BLaER1 (cell line): ENCODE data around the gene CDC25B.

ENCODE experiments used
- H3K27ac ChIP-seq: shearing (Covaris generic); formaldehyde crosslinking; 2 replicates; pipeline ENCODE4 v1.8.1; 2022
- H3K27me3 ChIP-seq: shearing (Covaris generic); formaldehyde crosslinking; 2 replicates; pipeline ENCODE4 v1.8.1; 2022
- H3K36me3 ChIP-seq: shearing (Covaris generic); formaldehyde crosslinking; 2 replicates; pipeline ENCODE4 v1.8.1; 2022
- H3K4me1 ChIP-seq: shearing (Covaris generic); formaldehyde crosslinking; 2 replicates; pipeline ENCODE4 v1.8.1; 2022
- H3K4me2 ChIP-seq: shearing (Covaris generic); formaldehyde crosslinking; 2 replicates; pipeline ENCODE4 v1.8.1; 2022
- H3K4me3 ChIP-seq: shearing (Covaris generic); formaldehyde crosslinking; 2 replicates; pipeline ENCODE4 v1.8.1; 2022
- H3K9ac ChIP-seq: shearing (Covaris generic); formaldehyde crosslinking; 2 replicates; pipeline ENCODE4 v1.8.1; 2022
- H3K9me3 ChIP-seq: shearing (Covaris generic); formaldehyde crosslinking; 2 replicates; pipeline ENCODE4 v1.8.1; 2022
- H4K20me1 ChIP-seq: shearing (Covaris generic); formaldehyde crosslinking; 2 replicates; pipeline ENCODE4 v1.8.1; 2022
- Cebpa-rat ChIP-seq: shearing (Covaris generic); IDR thresholded peaks from 2 replicates; pipeline ENCODE4 v1.8.1; 2022

Gene CDC25B

DNA sequence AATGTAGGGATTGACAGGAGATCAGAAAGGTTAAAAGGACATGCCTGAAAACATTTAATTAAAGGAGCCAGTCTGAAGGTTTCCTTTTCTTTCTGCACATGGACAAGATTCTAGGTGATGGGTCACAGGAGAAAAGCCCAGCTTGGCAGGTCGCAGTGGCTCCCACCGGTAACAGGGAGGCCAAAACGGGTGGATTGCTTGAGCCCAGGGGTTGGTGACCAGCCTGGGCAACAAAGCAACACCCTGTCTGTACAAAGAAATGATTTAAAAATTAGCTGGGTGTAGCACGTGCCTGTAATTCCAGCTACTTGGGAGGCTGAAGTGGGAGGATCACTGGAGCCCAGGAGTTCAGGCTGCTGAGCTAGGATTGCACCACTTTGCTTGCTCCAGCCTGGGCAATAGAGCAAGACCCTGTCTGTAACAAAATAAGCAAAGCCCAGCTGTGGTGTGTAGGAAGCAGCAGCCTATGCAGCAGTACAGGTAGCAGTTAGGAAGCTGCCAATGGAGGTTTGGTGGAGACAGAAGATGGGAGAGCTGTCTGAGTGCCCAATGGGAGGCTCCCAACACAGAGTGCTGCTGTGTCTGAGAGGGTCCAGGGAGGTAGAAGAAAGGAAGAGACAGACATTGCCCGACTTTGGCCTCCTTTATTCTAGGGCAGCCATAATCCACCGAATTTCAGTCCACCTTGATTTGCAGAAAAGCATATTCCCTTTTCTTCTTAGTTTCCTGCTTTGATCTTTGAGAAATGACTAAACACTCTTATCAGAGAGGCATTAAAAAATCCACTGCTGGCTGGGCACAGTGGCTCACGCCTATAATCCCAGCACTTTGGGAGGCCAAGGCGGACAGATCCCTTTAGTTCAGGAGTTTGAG, 17.1 kb downstream of the CDC25B start:
- H3K4me3 ChIP-seq = no peak overlapping the region
- no peaks in the 10 kb centered on the region for H4K20me1 ChIP-seq
- no peak overlapping the region for H3K9ac ChIP-seq
- no peak overlapping the region for H3K4me2 ChIP-seq
- TF ChIP-seq Cebpa-rat = no peak
- no peak overlapping the region for H3K27ac ChIP-seq
- no peaks in the 10 kb centered on the region for H3K9me3 ChIP-seq
- no peaks in the 10 kb centered on the region for H3K36me3 ChIP-seq
- peaks cover 33% of the 10 kb centered on the region for H3K4me1 ChIP-seq
- H3K27me3 ChIP-seq = no peaks in the 10 kb centered on the region

DNA sequence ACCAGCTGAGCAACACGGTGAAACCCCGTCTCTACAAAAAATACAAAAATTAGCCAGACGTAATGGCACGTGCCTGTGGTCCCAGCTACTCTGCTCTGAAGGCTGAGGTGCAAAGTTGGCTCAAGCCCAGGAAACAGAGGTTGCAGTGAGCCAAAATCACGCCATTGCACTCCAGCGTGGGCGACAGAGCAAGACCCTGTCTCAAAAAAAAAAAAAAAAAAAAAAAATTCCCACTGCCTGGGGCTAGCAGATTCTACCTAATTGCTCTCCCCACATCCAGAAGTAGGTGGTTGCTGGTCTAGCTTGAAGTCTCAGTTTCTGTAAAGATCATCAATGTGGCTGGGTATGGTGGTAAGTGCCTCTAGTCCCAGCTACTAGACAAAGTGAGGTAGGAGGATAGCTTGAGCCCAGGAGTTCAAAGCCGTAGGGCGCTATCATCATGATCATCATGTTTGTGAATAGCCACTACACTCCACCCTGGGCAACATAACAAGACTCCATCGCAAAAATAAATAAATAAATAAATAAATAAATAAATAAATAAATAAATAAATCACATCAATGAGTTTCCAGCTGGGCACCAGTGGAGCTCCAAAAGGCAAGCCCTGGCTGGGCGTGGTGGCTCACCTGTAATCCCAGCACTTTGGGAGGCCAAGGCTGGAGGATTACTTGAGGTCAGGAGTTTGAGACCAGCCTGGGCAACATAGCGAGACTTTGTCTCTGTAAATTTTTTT, 17.9 kb downstream of the CDC25B start:
- no peak overlapping the region for H3K9ac ChIP-seq
- no peak overlapping the region for H3K27ac ChIP-seq
- H3K4me1 ChIP-seq = peaks cover 41% of the 10 kb centered on the region

DNA sequence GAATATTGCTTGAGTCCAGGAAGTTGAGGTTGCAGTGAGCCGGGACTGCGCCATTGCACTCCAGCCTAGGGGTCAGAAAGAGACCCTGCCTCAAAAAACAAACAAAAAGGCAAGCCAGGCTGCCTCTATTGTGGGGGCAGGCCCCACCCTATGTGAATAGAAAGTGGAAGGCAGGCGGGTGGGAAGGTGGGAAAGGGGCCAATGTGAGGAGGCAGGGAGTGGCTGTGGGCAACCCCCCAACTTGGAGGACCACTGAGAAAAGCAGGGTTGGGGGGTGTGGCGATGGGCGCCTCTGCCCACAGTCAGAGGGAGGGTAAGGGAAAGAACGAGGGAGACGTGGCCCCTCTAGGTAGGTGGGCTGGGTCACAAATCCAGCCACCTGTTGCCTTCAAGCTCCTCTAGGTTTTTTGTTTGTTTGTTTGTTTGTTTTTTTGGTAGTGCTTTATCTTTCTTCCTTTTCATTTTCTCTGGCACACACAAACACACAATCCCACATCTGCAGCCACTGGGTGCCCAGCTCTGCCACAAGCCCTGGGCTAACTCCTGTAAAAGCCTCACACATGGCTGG, 18.9 kb downstream of the CDC25B start:
- TF ChIP-seq Cebpa-rat = no peak
- Histone ChIP-seq H3K4me1 (peaks cover 50% of the 10 kb centered on the region), H3K9me3 (no peaks in the 10 kb centered on the region), H3K4me3 (no peak overlapping the region), H4K20me1 (no peaks in the 10 kb centered on the region), H3K27ac (no peak overlapping the region), H3K9ac (no peak overlapping the region), H3K4me2 (no peak overlapping the region), H3K36me3 (no peaks in the 10 kb centered on the region), H3K27me3 (no peaks in the 10 kb centered on the region)

More for the DNA sequence above, 17.9 kb downstream of the CDC25B start:
- TF ChIP-seq Cebpa-rat = no peak
- Histone ChIP-seq H3K4me3 (no peak overlapping the region), H3K36me3 (no peaks in the 10 kb centered on the region), H4K20me1 (no peaks in the 10 kb centered on the region), H3K27me3 (no peaks in the 10 kb centered on the region), H3K4me2 (no peak overlapping the region), H3K9me3 (no peaks in the 10 kb centered on the region)

DNA sequence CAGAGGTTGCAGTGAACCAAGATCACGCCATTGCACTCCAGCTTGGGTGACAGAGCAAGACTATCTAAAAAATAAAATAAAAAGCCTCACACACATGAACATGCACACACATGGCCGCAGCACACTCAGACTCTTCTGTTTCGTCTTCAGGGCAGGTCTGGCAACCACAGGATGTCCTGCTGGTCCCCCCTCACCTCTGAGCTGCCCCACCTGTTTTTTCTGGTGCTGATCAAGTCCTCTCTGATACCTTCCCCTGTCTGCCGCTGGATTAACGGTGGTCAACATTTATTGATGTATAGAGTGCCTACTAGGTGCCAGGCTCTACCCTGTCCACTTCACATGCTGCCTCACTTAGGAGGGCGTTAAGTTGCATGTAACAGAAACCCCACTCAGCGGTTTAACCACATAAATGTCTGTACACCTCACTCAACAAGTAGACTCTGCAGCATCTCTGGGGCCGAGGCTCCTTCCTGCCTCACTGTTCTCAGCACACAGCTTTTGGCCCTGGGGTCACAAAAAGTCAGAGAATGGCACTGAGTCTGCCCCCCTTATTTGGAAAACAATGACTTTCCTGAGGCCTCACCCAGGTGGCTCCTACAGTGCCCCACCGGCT, 19.7 kb downstream of the CDC25B start:
- H4K20me1 ChIP-seq = no peaks in the 10 kb centered on the region
- H3K4me3 ChIP-seq = no peak overlapping the region
- H3K36me3 ChIP-seq = no peaks in the 10 kb centered on the region
- H3K27ac ChIP-seq = no peak overlapping the region
- TF ChIP-seq Cebpa-rat = no peak
- no peaks in the 10 kb centered on the region for H3K27me3 ChIP-seq
- H3K9me3 ChIP-seq = no peaks in the 10 kb centered on the region
- H3K4me2 ChIP-seq = peak overlapping the region; percentile 44
- no peak overlapping the region for H3K9ac ChIP-seq
- peaks cover 50% of the 10 kb centered on the region for H3K4me1 ChIP-seq

GRCh38 chr20:3818155-3819151, 22.3 kb downstream of the CDC25B start:
- peak overlapping the region; percentile 67 for H3K4me2 ChIP-seq
- H3K4me3 ChIP-seq = no peak overlapping the region
- peaks cover 45% of the 10 kb centered on the region for H3K4me1 ChIP-seq
- H4K20me1 ChIP-seq = no peaks in the 10 kb centered on the region
- no peaks in the 10 kb centered on the region for H3K27me3 ChIP-seq
- no peak for TF ChIP-seq Cebpa-rat
- H3K9me3 ChIP-seq = no peaks in the 10 kb centered on the region
- no peak overlapping the region for H3K9ac ChIP-seq
- peaks cover 14% of the 10 kb centered on the region for H3K36me3 ChIP-seq
- H3K27ac ChIP-seq = peak overlapping the region; percentile 28

- Histone ChIP-seq H3K4me1 (peaks cover 46% of the 10 kb centered on the region), H3K4me2 (peak overlapping the region; percentile 88), H3K27me3 (no peaks in the 10 kb centered on the region), H3K27ac (peak overlapping the region; percentile 96), H3K9me3 (no peaks in the 10 kb centered on the region), H4K20me1 (no peaks in the 10 kb centered on the region), H3K9ac (peak overlapping the region; percentile 93), H3K36me3 (peaks cover 24% of the 10 kb centered on the region), H3K4me3 (peak overlapping the region; percentile 74)
- no peak for TF ChIP-seq Cebpa-rat
These were observed 23.4 kb downstream of the CDC25B start for GRCh38 chr20:3819411-3820047.

DNA sequence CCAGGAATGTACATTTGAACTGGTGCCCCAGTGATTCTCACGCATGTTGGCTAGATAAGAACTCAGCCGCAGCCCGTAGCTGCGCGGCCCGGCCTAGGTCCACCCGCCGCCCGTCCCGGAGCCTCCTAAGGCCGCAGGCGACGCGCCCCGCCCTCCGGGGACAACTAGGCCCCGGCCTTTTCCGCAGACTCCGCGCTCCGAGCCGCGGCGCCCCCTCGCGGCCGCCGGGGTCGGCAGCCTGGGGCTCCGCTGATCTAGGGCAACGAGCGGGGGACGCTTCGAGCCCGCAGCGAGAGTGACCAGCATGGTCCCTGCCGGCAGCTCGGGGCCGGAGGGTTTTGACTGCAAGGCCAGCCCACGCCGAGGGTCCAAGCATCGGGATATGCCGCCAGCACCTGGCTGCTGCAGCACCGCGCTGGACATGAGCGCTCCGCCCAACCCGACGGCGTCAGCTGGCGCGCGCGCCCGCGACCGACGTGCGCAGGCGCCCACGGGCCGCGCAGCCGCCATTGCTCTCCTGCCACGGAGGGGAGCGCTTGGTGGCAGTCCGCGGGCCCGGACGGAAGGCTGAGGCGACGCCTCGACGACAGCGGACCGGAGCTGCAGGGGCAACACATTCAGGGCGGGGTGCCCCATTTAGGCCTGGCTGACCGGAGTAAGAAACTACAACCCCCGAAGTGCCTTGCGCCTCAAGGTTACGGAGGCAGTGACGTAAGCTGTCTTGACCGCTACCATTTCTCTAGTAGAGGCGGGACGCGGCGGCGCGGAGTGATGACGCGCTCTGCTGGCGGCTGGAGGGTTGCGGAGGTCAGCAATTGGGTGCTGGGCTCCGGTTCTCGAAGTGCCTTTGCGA, 24.2 kb downstream of the CDC25B start, which contains the start of gene AP5S1:
Gene AP5S1 (plus strand): TSS at position 500 of the 853 bp plus-strand sequence. CDS start 1,571 bp downstream, outside the sequence.
- H3K27me3 ChIP-seq = no peaks in the 10 kb centered on the region
- H3K4me3 ChIP-seq = peak within 1 kb of the TSS; percentile 74
- H3K4me2 ChIP-seq = peak within 1 kb of the TSS; percentile 88
- H3K27ac ChIP-seq = peak within 1 kb of the TSS; percentile 96
- TF ChIP-seq Cebpa-rat = no peak
- H3K4me1 ChIP-seq = peaks cover 53% of the 10 kb centered on the region
- H3K36me3 ChIP-seq = peaks cover 30% of the 10 kb centered on the region
- H3K9me3 ChIP-seq = no peaks in the 10 kb centered on the region
- no peaks in the 10 kb centered on the region for H4K20me1 ChIP-seq
- H3K9ac ChIP-seq = peak within 1 kb of the TSS; percentile 93
